ENCODE data around the gene CCNI2.

GRCh38 chr5:132778856-132779255, 31.6 kb downstream of the CCNI2 start:
- TF ChIP-seq POLR2A (IDR thresholded peaks at IDR 0.05; ENCODE audit: low read length), result no peak
- no peak for TF ChIP-seq GATA1 (IDR thresholded peaks at IDR 0.05; ENCODE audit: low read depth, low read length)
